Measurements from ENCODE around the gene CALML5.

Gene CALML5

DNA sequence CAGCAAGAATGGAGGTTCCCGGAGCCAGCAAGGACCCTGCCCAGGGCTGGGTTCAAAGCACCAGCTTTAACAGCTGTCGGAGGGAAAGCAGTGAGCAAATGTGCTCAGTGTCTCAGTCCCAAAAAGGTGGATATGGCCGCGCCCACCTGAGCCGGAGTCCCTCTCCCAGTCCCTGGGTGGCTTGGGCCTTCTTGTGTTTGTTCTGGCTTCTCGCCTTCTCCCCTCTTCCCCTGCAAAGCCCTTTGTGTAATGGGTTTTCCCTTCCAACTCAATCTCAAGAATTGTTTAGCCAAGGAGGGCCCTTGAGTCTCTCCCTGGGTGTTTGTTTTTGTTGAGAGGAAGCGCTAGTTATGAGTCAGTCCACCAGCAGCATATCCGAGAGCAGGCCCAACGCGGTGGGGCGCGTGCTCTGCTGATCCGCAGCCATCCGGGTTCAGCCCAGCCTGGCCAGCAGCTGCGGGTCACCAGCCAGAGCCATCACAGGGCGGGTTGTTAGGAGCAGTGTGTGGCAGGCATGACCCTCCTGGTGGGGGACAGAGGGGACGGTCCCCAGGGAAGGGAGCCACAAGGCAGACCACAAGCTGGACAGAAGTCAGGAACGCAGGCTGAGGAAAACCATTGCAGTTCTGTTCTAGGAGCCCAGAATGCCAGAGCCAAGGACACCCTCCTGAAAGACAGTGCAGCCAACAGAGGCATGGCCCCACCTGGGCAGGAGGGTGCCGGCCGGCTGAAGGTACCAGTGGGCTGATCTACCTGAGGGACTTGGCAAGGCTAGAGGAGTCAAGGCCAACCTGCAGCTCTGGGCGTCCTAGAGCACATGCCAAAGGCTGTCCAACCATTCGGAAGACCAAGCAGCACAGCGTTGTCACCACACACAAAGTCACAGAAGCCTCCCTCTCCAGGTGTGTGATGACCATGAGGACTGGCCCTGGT, 46.7 kb upstream of the CALML5 start (continued):
- TF ChIP-seq ZNF518A (tag by site-specific recombination; conservative IDR thresholded peaks at IDR 0.05; ENCODE audit: low read depth) = peak; percentile 42; the same call in 1 of the 2 replicates
- 0 out of 2 replicates have a peak, but pooled peaks have one; percentile 63 for TF ChIP-seq REST (tag by site-specific recombination; IDR thresholded peaks at IDR 0.05)
- no peak for TF ChIP-seq ZNF133 (tag by site-specific recombination; IDR thresholded peaks at IDR 0.05)
- TF ChIP-seq ZNF837 (tag by site-specific recombination; IDR thresholded peaks at IDR 0.05) = no peak
- TF ChIP-seq, protein P1, sequence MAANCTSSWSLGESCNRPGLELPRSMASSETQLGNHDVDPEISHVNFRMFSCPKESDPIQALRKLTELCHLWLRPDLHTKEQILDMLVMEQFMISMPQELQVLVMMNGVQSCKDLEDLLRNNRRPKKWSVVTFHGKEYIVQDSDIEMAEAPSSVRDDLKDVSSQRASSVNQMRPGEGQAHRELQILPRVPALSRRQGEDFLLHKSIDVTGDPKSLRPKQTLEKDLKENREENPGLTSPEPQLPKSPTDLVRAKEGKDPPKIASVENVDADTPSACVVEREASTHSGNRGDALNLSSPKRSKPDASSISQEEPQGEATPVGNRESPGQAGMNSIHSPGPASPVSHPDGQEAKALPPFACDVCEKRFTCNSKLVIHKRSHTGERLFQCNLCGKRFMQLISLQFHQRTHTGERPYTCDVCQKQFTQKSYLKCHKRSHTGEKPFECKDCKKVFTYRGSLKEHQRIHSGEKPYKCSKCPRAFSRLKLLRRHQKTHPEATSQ (tag by site-specific recombination; IDR thresholded peaks at IDR 0.05) = no peak
- TF ChIP-seq, protein P2, sequence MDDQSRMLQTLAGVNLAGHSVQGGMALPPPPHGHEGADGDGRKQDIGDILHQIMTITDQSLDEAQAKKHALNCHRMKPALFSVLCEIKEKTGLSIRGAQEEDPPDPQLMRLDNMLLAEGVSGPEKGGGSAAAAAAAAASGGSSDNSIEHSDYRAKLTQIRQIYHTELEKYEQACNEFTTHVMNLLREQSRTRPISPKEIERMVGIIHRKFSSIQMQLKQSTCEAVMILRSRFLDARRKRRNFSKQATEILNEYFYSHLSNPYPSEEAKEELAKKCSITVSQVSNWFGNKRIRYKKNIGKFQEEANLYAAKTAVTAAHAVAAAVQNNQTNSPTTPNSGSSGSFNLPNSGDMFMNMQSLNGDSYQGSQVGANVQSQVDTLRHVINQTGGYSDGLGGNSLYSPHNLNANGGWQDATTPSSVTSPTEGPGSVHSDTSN (CRISPR knock-in tag; IDR thresholded peaks at IDR 0.05) = no peak
- peak; percentile 36; the same call in 1 of the 2 replicates for TF ChIP-seq ZBTB20 (tag by site-specific recombination; IDR thresholded peaks at IDR 0.05)
- TF ChIP-seq ZFP3 (tag by site-specific recombination; IDR thresholded peaks at IDR 0.05; ENCODE audit: low read depth) = no peak
- peak; percentile 86 for TF ChIP-seq ZNF513 (tag by site-specific recombination; IDR thresholded peaks at IDR 0.05)
- TF ChIP-seq ZNF704 (tag by site-specific recombination; IDR thresholded peaks at IDR 0.05) = no peak
- TF ChIP-seq, protein P3, sequence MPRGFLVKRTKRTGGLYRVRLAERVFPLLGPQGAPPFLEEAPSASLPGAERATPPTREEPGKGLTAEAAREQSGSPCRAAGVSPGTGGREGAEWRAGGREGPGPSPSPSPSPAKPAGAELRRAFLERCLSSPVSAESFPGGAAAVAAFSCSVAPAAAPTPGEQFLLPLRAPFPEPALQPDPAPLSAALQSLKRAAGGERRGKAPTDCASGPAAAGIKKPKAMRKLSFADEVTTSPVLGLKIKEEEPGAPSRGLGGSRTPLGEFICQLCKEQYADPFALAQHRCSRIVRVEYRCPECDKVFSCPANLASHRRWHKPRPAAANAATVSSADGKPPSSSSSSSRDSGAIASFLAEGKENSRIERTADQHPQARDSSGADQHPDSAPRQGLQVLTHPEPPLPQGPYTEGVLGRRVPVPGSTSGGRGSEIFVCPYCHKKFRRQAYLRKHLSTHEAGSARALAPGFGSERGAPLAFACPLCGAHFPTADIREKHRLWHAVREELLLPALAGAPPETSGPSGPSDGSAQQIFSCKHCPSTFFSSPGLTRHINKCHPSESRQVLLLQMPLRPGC (tag by site-specific recombination; IDR thresholded peaks at IDR 0.05) = peak; percentile 76; the same call in 1 of the 2 replicates
- TF ChIP-seq ZNF521 (tag by site-specific recombination; IDR thresholded peaks at IDR 0.05) = no peak
- TF ChIP-seq, protein P4, sequence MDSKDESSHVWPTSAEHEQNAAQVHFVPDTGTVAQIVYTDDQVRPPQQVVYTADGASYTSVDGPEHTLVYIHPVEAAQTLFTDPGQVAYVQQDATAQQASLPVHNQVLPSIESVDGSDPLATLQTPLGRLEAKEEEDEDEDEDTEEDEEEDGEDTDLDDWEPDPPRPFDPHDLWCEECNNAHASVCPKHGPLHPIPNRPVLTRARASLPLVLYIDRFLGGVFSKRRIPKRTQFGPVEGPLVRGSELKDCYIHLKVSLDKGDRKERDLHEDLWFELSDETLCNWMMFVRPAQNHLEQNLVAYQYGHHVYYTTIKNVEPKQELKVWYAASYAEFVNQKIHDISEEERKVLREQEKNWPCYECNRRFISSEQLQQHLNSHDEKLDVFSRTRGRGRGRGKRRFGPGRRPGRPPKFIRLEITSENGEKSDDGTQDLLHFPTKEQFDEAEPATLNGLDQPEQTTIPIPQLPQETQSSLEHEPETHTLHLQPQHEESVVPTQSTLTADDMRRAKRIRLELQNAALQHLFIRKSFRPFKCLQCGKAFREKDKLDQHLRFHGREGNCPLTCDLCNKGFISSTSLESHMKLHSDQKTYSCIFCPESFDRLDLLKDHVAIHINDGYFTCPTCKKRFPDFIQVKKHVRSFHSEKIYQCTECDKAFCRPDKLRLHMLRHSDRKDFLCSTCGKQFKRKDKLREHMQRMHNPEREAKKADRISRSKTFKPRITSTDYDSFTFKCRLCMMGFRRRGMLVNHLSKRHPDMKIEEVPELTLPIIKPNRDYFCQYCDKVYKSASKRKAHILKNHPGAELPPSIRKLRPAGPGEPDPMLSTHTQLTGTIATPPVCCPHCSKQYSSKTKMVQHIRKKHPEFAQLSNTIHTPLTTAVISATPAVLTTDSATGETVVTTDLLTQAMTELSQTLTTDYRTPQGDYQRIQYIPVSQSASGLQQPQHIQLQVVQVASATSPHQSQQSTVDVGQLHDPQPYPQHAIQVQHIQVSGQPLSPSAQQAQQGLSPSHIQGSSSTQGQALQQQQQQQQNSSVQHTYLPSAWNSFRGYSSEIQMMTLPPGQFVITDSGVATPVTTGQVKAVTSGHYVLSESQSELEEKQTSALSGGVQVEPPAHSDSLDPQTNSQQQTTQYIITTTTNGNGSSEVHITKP (tag by site-specific recombination; IDR thresholded peaks at IDR 0.05) = peak; percentile 91
- TF ChIP-seq GLI4 (tag by site-specific recombination; IDR thresholded peaks at IDR 0.05) = no peak
